ENCODE data around the gene RER1.

RER1 gene

DNA sequence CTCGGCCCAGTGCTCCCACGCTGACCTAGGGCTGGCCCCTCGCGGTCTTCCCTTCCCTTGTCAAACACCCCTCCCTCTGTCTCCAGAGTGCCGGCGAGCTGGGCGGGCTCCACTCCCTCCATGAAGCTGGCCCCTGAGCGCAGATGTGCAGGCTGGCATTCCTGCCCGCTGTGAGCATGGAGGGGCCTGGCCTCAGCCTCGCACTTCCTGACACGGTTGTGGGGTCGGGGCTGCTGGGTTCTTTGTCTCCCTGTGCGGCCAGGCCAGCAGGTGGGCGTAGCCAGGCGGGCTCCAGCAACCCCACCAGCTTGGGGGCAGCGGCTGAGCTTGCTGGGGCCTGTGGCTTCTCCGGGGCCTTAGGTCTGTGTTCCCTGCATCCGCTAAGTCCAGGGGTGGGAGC is 34.9 kb downstream of the RER1 start:
- Histone ChIP-seq H2AFZ (ENCODE audit: low read depth, low read length, severe bottlenecking) (no peak overlapping the region), H3F3A (ENCODE audit: insufficient read depth) (no peaks in the 10 kb centered on the region), H3K9me2 (replicated peaks; ENCODE audit: insufficient read depth, low read length) (no peaks in the 10 kb centered on the region), H3K9me3 (ENCODE audit: insufficient read depth, low read length) (no peaks in the 10 kb centered on the region), H3K4me3 (ENCODE audit: insufficient read depth, low read length, poor library complexity, severe bottlenecking) (no peak overlapping the region), H3K79me2 (ENCODE audit: insufficient read depth, low read length) (no peaks in the 10 kb centered on the region), H3K27me3 (ENCODE audit: low read length) (no peaks in the 10 kb centered on the region), H3K36me3 (ENCODE audit: low read length) (no peaks in the 10 kb centered on the region), H3K27ac (ENCODE audit: low read depth, low read length) (no peak overlapping the region), H3K4me2 (ENCODE audit: low read depth, low read length, poor library complexity, severe bottlenecking) (no peak overlapping the region), H3K9ac (ENCODE audit: low read length) (no peak overlapping the region), H4K20me1 (ENCODE audit: low read depth, low read length) (no peaks in the 10 kb centered on the region)
- TF ChIP-seq EZH2phosphoT487 (conservative IDR thresholded peaks at IDR 0.05; ENCODE audit: low read length) = no peak
- TF ChIP-seq, protein P1, sequence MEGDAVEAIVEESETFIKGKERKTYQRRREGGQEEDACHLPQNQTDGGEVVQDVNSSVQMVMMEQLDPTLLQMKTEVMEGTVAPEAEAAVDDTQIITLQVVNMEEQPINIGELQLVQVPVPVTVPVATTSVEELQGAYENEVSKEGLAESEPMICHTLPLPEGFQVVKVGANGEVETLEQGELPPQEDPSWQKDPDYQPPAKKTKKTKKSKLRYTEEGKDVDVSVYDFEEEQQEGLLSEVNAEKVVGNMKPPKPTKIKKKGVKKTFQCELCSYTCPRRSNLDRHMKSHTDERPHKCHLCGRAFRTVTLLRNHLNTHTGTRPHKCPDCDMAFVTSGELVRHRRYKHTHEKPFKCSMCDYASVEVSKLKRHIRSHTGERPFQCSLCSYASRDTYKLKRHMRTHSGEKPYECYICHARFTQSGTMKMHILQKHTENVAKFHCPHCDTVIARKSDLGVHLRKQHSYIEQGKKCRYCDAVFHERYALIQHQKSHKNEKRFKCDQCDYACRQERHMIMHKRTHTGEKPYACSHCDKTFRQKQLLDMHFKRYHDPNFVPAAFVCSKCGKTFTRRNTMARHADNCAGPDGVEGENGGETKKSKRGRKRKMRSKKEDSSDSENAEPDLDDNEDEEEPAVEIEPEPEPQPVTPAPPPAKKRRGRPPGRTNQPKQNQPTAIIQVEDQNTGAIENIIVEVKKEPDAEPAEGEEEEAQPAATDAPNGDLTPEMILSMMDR (IDR thresholded peaks at IDR 0.05; ENCODE audit: insufficient read depth, low read length, poor library complexity, severe bottlenecking) = no peak

- H3K79me2 ChIP-seq (ENCODE audit: insufficient read depth, low read length) = no peaks in the 10 kb centered on the region
- TF ChIP-seq, protein P1 (IDR thresholded peaks at IDR 0.05; ENCODE audit: insufficient read depth, low read length, poor library complexity, severe bottlenecking) = no peak
- TF ChIP-seq EZH2phosphoT487 (conservative IDR thresholded peaks at IDR 0.05; ENCODE audit: low read length) = no peak
- H2AFZ ChIP-seq (ENCODE audit: low read depth, low read length, severe bottlenecking) = no peak overlapping the region
- no peaks in the 10 kb centered on the region for H3K27me3 ChIP-seq (ENCODE audit: low read length)
- no peaks in the 10 kb centered on the region for H4K20me1 ChIP-seq (ENCODE audit: low read depth, low read length)
- H3K9me2 ChIP-seq (replicated peaks; ENCODE audit: insufficient read depth, low read length) = no peaks in the 10 kb centered on the region
- no peak overlapping the region for H3K27ac ChIP-seq (ENCODE audit: low read depth, low read length)
- H3K9ac ChIP-seq (ENCODE audit: low read length) = no peak overlapping the region
- H3K36me3 ChIP-seq (ENCODE audit: low read length) = no peaks in the 10 kb centered on the region
- H3K4me3 ChIP-seq (ENCODE audit: insufficient read depth, low read length, poor library complexity, severe bottlenecking) = no peak overlapping the region
- no peak overlapping the region for H3K4me2 ChIP-seq (ENCODE audit: low read depth, low read length, poor library complexity, severe bottlenecking)
- no peaks in the 10 kb centered on the region for H3K9me3 ChIP-seq (ENCODE audit: insufficient read depth, low read length)
- no peaks in the 10 kb centered on the region for H3F3A ChIP-seq (ENCODE audit: insufficient read depth)
Observed at GRCh38 chr1:2427051-2427450, 35.4 kb downstream of the RER1 start.

- TF ChIP-seq, protein P1 (IDR thresholded peaks at IDR 0.05; ENCODE audit: insufficient read depth, low read length, poor library complexity, severe bottlenecking) = no peak
- TF ChIP-seq EZH2phosphoT487 (conservative IDR thresholded peaks at IDR 0.05; ENCODE audit: low read length) = no peak
- no peak overlapping the region for H3K9ac ChIP-seq (ENCODE audit: low read length)
Observed at GRCh38 chr1:2427976-2428375, 36.3 kb downstream of the RER1 start.

More at GRCh38 chr1:2427976-2428375, 36.3 kb downstream of the RER1 start:
- H3F3A ChIP-seq (ENCODE audit: insufficient read depth) = no peaks in the 10 kb centered on the region
- H3K4me3 ChIP-seq (ENCODE audit: insufficient read depth, low read length, poor library complexity, severe bottlenecking) = no peak overlapping the region
- no peak overlapping the region for H3K27ac ChIP-seq (ENCODE audit: low read depth, low read length)
- no peaks in the 10 kb centered on the region for H3K9me3 ChIP-seq (ENCODE audit: insufficient read depth, low read length)
- no peaks in the 10 kb centered on the region for H3K79me2 ChIP-seq (ENCODE audit: insufficient read depth, low read length)
- no peaks in the 10 kb centered on the region for H3K27me3 ChIP-seq (ENCODE audit: low read length)
- H3K36me3 ChIP-seq (ENCODE audit: low read length) = no peaks in the 10 kb centered on the region
- H4K20me1 ChIP-seq (ENCODE audit: low read depth, low read length) = no peaks in the 10 kb centered on the region
- no peaks in the 10 kb centered on the region for H3K9me2 ChIP-seq (replicated peaks; ENCODE audit: insufficient read depth, low read length)
- no peak overlapping the region for H2AFZ ChIP-seq (ENCODE audit: low read depth, low read length, severe bottlenecking)
- no peak overlapping the region for H3K4me2 ChIP-seq (ENCODE audit: low read depth, low read length, poor library complexity, severe bottlenecking)

All from SU-DHL-6 (cell line).